A172 (cell line): ENCODE measurements around the gene SNX32. TPM values are rescaled to one million over a fixed set of nuclear protein-coding genes. Genes with fewer than 3 reads are reported as not detected.
"Not testable (repeated sequence)": the region's sequence is repeated elsewhere in the genome, so short reads cannot be mapped to it uniquely, and the experiment has no call there.

ENCODE experiments used
- DNase-seq: peaks from one replicate; pipeline ENCODE4 v3.0.0-alpha.2; 2015; ENCODE audit warnings: low spot score
- total RNA-seq: library from RNA; depleted of rRNA; stranded (reverse); fragments of >200 nt; shearing (Covaris generic); gene quantifications from 2 replicates; pipeline ENCODE4 v1.2.3, GENCODE V29; 2014

The SNX32 gene
- total RNA-seq, 1 experiment from 2014 or later: not detected

DNA sequence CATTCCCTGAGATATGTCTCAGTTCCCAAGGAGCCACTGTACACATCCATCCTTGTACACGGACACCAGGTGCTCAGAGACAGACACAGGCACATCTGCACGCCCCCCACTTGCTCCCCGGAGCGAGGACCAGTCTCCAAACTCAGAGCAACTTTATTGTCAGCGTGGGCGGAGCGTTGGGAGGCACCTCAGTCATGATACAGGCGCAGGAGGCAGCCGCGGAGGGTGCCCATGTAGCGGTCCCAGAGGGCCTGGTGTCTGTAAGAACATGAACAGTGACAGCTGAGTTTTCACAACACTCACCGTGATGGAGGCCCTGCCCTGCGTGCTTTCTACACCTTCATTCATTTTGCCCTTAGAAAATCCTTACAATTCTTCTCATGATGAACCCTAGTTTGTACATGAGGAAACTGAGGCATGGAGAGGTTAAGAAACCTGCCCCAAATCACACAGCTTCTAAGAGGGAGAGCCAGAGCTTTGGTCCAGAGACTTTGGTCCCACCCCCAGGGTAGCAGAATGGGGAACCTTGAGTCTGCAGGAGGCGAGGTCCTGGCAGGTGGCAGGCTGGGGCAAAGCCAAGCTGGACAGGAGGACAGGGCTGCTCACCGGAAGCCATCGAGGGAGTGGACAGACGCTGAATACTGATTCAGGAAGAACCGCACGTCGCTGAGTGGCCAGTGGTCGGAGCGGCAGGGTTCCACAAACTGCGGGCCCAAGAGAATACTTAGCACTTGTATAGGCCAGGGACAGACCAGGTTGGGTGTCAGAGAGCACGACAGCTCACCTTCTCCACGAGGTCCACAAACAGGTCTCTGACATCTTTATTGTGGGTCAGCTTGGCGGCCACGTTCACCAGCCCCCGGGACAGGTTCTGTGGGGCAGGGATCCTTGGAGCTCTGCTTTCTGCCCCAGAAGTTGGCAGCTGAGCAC is 50.3 kb downstream of the SNX32 start:
- DNase-seq: no peak

DNA sequence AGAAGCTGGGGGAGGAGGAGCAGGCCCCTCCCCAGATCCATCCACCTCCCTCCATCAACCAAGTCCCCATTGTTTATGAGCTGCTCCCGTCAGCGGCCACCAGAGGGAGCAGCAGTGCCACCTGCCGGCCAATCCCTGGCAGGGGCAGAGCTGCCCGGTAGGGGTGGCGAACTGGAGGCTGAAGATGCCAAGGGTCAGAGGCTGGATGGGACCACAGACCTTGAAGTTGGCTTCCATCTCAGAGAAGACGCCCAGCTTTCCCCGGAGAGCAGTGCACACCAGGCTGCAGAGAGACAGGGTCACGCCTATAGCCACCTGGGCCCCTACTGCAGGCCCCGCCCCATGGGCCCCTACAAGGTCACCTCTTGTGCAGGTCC is 50.9 kb downstream of the SNX32 start:
- no peak for DNase-seq

DNA sequence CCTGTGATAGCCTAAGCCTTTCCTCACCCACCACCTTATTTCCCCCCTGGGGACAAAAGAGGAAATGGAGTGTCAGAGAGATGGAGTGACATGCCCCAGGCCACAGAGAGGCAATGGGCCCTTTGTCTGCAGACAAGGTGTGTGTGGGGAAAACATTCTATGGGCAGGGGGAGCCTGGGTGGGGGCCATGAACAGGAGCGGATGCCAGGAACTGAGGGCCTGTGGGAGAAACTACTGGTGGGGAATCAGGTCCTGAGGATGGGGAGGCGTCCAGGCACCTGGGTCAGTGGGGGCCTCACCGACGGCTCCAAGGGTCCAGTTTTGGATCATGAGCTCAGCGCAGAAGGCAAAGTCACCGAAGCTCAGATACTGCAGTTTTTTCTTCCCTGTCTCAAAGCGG is 51.5 kb downstream of the SNX32 start:
- DNase-seq: no peak

DNA sequence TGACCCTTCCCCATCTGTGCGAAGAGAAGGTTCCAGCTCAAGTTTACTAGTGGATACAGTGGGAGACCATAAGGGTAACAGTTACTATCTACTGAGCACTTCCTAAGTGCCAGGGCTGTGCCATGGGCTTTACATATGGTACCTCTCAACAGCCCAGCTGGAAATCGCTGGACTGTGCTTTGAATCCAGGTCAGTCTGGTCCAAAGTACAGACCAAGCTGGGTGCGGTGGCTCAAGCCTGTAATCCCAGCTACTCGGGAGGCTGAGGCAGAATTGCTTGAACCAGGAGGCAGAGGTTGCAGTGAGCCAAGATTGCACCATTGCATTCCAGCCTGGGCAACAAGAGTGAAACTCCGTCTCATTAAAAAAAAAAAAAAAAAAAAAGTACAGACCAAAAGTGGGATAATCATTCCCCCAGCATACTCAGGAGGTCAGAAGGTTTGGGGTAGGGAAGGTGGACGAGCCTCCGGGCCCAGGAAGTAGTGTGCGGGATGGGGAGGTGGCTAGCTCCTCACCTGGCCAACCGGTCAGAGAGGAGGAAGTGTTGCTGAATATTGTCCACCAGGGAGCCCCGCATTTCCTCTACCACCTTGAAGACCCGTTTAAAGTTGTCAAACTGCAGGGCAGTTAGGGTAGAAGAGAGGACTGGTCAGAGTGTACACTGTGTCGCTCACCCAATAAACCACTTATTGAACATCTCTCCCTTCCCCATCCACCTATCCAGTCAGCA is 52.2 kb downstream of the SNX32 start:
- no peak for DNase-seq

DNA sequence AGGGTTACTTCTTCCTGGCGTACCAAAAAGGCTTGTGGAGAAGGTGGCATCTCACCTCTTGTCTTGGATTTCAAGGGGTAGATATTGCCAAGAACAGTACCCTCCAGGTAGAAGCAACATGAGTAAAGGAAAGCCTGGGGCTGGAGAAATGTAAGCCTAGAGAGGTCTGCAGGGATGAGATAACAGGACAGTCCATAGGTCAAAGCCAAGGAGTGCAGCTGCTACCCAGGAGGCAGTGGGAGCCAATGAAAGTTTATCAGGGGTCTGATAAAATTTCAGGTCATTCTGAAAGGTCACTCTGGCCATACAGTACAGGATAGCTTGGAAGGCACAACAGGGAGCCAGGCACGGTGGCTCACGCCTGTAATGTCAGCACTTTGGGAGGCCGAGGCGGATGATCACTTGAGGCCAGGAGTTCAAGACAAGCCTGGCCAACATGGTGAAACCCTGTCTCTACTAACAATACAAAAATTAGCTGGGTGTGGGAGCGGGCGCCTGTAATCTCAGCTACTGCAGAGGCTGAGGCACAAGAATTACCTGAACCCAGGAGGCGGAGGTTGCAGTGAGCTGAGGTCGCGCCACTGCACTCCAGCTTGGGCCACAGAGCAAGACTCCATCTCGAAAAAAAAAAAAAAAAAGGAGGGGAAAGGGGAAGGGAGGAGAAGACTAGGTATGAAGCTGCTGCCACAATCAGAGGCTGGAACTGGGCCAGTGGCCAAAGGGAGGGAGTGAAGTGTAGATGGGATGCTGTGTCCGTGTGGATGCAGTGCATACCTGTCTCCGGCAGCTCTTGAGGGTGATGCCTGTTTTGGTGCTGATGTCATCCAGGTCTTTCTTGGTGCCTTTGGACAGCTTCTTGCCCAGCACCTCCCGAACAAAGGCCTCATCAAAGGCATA is 53.3 kb downstream of the SNX32 start:
- no peak for DNase-seq

DNA sequence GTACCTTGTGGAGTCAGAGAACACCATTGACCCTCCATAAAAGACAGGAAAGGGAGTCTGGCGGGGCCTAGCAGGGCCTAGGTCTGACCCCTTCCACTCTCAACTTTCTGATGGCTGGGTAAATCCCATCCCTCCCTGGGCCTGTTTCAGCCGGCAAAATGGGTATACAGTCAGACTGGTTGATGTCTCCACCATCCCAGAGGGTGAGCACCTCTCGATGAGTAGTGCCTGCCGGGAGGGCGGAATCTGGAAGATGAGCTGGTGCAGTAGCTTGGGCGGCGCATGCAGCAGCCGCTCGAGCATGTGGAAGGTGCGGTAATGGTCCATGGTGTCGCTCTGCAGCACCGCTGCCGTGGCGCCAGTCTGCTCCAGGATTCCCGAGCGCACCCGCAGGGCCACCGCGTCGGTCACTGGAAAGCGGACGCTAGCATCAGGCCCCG is 54.0 kb downstream of the SNX32 start:
- DNase-seq: no peak

DNA sequence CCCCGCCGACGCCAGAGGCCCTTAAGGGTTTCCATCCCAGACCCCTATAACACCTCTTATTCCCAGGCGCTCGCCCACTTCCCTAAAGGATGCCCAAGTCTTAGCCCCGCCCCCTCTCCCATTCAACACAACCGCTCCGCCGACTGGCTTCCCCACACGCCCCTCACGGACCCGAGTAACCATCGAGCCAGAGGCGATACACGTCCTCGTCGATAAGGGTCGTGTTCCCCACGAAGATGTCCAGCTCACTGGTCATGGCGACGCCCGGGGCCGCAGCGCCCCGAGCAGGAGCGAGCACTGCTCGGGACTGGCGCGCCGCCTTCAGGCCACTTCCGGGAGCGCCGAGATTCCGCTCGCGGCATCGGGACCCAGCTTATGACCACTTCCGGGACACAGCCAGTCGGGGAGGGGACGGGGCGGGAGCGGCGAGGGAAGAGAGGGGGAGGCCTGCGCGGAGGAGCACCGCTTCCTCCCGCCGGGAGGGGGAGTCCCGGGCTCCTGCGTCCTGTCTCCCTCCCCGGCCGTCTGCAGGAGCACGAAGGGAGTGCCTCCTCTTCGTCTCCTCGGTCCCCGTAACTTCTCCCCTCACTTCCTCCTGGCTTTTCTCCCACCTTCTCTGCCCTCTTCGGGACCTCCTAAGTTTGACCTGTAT is 54.5 kb downstream of the SNX32 start, which contains the start of gene FIBP:
TSS of gene FIBP (minus strand) at position 309 of the 652 bp plus-strand sequence. CDS start at position 256, 53 bp downstream.
- peak; percentile 91 for DNase-seq

DNA sequence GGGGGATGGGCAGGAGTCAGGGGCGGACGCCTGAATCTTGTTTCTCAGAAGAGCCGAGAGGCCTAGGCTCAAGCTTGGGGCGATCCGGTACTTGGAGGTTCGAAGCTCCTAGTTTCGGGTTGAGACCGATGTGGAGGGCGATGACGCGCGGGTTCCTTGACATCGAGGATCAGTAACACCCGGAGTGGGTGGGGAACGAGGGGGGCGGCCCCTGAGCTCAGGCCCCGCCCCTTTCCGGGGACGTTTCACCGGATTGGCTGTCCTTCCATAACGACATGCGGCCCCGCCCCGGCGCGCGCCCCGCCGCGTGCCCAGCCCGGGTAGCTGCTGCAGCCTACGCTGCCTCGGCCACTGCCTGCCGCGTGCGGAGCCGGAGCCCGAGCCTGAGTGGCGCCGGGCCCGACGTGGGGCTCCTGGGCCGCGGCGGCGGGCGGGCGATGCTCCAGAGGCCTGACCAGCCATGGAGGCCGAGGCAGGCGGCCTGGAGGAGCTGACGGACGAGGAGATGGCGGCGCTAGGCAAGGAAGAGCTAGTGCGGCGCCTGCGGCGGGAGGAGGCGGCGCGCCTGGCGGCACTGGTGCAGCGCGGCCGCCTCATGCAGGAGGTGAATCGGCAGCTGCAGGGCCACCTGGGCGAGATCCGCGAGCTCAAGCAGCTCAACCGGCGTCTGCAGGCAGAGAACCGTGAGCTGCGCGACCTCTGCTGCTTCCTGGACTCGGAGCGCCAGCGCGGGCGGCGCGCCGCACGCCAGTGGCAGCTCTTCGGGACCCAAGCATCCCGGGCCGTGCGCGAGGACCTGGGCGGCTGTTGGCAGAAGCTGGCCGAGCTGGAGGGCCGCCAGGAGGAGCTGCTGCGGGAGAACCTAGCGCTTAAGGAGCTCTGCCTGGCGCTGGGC is 56.8 kb downstream of the SNX32 start, which contains the start of gene CCDC85B:
TSS of gene CCDC85B (plus strand) at position 350 of the 895 bp plus-strand sequence. CDS start at position 461, 111 bp downstream.
- peak; percentile 88 for DNase-seq

DNA sequence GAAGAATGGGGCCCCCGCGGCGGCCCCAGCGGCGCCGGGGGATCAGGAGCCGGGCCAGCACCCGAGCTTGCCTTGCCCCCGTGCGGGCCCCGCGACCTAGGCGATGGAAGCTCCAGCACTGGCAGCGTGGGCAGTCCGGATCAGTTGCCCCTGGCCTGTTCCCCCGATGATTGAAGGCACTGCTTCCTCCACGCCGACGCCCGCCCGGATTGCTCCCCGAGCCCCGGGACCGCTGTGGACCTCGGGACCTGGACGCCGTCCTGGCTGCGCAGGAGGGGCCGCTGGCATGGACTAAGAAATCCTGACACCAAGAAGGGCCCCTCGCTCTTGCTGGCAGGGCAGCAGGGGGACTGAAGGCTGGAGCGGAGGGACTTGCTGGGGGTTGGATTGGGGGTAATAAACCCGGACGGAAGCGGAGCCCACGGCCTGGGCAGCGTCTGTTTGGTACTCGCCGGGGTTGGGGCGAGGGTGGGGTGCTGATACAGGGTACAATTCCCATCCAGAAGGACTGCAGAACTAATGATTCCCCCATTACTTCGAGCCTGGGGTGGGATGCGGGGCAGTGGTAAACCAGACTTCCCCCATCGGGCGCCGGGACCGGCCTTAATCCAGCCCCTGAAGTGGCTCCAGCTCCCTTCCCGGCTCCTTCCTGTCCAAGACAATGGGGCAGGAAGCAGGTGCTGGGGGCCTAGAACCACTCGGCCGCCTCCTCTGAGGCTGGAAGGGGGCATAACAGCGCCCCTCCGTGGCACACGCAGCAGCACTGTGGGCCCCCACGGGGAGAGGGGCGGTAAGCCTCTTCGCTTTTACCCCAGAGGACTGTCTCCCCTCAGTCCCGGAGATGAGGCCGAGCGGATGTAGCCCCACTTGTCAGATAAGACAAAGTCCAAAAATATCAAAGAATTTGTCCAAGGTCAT is 57.7 kb downstream of the SNX32 start:
- no peak for DNase-seq

DNA sequence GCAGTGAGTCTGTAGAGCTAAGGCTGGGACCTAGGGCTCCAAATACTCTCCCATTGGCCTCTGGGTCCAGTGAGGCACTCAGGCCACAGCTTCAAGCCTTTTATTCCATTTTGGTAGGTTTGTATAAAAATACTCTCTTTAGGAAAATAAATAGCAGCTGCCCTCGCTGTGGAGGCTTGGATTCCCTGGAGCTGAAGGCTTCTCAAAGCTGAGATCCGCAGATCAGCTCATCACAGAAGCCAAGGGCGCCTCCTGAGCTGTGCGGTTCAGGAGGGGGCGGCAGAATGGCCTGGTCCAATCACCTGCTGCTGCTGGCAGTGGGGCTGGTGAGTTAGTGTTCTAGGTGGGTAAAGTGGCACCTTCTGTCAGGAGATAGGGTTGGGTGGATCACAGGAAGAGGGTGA is 58.4 kb downstream of the SNX32 start:
- DNase-seq: not testable (repeated sequence)

DNA sequence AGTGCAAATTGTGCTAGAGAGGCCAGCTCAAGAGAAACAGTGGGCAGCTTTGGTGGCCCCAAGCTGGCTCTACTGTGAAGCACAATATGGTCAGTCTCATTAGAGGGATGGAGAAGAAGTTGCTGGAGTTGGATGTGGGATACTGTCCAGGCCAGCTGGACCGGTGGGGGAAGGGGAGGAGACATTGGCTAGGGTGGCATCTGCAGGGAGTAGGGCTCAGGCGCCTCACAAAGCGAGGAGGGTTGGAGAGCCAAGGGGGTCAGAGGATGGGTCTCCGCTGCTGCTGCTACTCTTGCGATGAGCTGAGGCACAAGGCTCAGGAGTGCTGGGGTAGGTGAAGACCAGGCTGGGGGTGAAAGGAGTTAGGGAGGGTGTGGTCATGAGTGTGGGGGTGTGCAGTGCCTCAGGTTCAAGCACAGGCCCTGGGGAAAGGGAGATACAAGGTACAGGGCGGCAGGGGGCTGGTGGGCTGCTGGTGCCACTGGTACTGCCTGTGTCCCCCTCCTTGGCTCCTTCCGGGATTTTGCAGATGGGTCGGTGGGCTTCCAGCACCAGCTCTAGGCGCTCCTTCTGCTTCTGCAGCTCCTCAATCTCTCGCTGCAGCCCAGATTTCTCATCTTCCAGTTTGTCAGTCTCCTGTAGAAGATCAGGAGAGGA is 59.0 kb downstream of the SNX32 start:
- no peak for DNase-seq

DNA sequence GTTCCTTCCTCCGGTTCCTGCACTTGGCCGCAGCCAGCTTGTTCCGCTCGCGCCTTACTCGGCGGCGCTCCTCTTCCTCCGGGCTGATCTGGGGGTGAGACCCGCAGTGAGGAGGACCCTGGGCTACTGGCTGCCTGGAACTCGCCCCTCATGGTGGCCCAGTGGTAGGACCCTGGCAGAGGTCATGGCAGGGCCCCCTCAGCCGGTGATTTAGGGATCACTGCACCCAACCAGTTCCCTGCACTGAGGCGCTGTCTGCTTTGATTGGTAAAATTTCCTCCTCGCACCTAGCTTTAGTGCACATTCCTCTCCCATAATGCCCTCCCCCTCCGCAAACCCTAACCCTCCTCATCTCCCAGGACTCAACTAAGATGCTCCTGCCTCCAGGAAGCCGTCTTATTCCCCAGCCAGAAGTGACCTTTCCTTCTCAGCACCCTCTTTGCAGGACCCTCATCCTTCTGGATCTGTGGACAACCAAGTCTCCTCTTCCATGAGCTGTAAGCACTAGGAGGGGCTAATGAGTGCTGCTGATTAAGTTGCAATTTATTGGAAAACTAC is 60.4 kb downstream of the SNX32 start:
- DNase-seq: no peak

DNA sequence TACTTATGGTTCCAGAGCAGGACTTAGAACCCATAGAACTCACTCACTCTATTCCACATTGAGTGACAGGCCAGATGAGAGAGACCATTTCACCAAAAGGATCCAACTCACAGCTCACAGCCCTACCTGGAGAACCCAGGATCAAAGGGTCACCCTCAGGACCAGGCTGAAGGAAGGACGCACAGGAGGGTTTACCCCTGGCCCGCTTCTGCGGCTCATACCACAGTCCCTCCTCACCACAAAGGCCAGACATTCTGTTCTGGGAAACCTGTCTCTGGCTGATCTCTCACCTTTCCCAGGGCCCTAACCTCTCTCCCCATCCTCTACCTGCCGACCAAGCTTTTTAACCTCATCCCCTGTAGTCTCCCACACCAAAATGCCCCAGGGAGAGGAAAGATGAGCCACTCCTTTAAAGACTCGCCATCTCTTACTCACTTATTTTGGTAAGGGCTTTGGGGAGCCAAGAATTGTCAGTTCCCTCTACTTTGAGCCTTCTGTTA is 61.8 kb downstream of the SNX32 start:
- no peak for DNase-seq

DNA sequence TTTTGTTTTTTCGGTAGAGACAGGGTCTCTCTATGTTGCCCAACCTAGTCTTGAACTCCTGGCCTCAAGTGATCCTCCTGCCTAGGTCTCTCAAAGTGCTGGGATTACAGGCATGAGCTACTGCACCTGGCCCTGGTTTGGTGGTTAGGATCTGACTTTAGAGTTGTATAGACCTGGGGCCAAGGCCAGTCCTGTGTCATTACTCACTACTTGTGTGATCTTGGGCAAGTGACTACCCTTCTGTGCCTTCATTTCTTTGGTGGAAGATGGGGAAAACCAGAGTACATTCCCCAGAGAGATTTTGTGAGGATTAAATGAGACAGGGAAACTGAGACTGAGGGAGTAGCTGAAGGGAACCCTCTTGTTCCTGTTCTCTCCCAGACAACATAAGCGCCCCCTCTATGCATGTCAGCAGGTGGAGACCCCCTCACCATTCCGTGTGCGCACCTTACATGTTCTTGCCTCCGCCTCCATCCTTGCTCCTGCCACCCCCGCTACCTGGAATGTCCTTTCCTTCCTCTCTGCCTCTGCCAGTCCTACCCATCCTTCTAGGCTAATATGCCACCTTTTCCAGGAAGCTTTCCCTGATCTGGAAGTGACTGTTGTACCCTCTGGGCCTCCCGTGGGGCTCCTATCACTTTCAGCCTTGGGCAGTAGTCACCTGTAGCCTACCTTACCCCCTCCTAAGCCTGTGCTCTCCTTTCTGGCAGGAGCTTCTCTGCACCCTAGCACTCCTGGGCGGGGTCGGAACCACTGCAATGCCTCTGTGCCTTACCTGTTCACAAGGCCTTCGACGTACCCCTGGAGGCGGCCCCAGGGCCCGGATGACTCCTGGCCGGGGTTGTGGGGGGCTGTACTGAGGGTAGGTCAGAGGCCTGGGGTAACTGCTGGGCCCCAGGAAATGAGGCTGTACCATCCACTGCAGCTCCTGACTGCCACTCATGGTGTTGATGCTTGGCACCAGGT is 62.6 kb downstream of the SNX32 start:
- DNase-seq: no peak

DNA sequence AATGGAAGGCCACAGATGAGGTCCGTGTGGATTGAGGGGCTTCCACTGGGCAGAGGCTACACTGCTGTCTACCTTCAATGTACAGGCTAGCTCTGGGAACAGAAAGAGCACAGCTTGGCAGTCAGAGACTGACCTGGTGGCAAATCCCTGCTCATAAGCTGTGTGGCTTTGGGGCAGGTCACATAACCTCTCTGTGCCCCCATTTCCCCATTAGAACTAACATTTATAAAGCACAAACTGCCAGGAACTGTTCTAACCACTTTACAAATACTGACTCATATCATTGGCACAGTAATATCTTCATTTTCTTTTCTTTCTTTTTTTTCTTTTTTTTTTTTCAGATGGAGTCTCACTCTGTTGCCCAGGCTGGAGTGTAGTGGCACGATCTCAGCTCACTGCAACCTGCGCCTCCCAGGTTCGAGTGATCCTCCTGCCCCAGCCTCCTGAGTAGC is 63.3 kb downstream of the SNX32 start:
- no peak for DNase-seq

DNA sequence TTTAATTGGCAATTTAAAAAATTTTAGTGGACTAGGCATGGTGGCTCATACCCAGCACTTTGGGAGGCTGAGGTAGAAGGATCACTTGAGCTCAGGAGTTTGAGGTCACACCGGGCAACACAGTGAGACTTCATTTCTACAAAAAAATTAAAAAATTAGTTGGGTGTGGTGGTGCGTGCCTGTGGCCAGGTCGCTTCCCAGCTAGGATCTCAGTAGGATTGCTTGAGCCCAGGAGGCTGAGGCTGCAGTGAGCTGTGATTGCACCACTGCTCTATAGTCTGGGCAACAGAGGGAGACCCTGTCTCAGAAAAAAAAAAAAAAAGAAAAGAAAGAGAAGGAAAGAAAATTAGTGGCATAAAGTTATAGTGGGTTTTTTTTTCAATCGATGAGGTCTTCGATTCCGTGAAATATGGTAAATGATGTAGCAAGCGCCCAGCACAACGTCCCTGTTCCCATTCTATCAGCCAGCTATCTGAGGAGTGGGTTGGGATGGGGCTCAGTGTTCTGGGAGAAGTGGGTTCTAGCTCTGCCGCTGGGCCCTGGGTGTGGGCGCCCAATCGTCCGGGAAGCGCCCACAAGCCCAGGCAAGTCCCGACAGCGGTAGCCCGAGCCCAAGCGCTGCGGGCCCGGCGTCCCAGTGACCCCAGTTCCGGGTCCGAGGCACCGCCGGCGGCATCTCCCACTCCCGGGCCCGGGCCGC is 65.0 kb downstream of the SNX32 start:
- no peak for DNase-seq
